Measurements from ENCODE around the gene PARD6B. TPM values are rescaled to one million over a fixed set of nuclear protein-coding genes. Genes with fewer than 3 reads are reported as not detected.
A peak's percentile ranks its signal among the peaks of the same experiment; 100 is the strongest.

The PARD6B gene
- total and polyA plus RNA-seq, 2 of the 4 experiments (the other 2 are of a cell fraction): 0.17 to 0.90 TPM

- Histone ChIP-seq H2BK120ac (ENCODE audit: low read depth, low read length) (peak within 1 kb of the TSS; percentile 57), H3K4me3 (ENCODE audit: insufficient read depth, low read depth, low read length) (peak within 1 kb of the TSS; percentile 72), H2BK5ac (ENCODE audit: low read depth, low read length, poor library complexity, severe bottlenecking) (peak within 1 kb of the TSS; percentile 53), H4K8ac (ENCODE audit: low read depth in 2 of 2, low read length in 2 of 2) (peak within 1 kb of the TSS in 1 of 2 experiments; percentile 77; a peak in 1 of 4 replicates), H4K5ac (ENCODE audit: low read depth, low read length) (peak within 1 kb of the TSS; percentile 50; the same call in 1 of the 2 replicates), H3K4me2 (ENCODE audit: low read depth, low read length) (peak within 1 kb of the TSS; percentile 89), H3K4me1 (ENCODE audit: control insufficient read depth, insufficient read depth, low read length) (peaks cover 11% of the 10 kb centered on the region), H2BK20ac (ENCODE audit: low read depth, low read length) (no peak within 1 kb of the TSS; the same call in 1 of the 2 replicates), H3K36me3 (ENCODE audit: control insufficient read depth, insufficient read depth, low read length) (no peaks in the 10 kb centered on the region), H3K4ac (ENCODE audit: low read depth, low read length) (peak within 1 kb of the TSS; percentile 40), H2AK5ac (ENCODE audit: low read depth, low read length) (peak within 1 kb of the TSS; percentile 15; the same call in 1 of the 2 replicates), H2BK15ac (ENCODE audit: low read depth, low read length) (no peak within 1 kb of the TSS), H4K91ac (ENCODE audit: insufficient read depth, low read depth, low read length) (peak within 1 kb of the TSS; percentile 27; the same call in 1 of the 2 replicates), H2AK9ac (replicated peaks; ENCODE audit: low read depth, low read length, poor library complexity) (peak within 1 kb of the TSS; percentile 89), H2AFZ (replicated peaks; ENCODE audit: low read length, poor library complexity) (peak within 1 kb of the TSS; percentile 96), H3K27me3 (ENCODE audit: control insufficient read depth, insufficient read depth, low read length) (no peaks in the 10 kb centered on the region), H3K9ac (ENCODE audit: low read depth, low read length) (peak within 1 kb of the TSS; percentile 67), H4K20me1 (ENCODE audit: insufficient read depth, low read length) (0 out of 2 replicates have a peak, but pooled peaks cover 6% of the 10 kb centered on the region), H3K9me1 (ENCODE audit: insufficient read depth, low read length) (peaks cover 2% of the 10 kb centered on the region), H3K14ac (replicated peaks; ENCODE audit: low read depth, low read length) (peak within 1 kb of the TSS; percentile 77), H3K27ac (ENCODE audit: insufficient read depth, low read length) (peak within 1 kb of the TSS; percentile 58), H3K79me1 (ENCODE audit: low read depth in 1 of 2, low read length in 2 of 2) (peaks cover 25% of the 10 kb centered on the region in 2 experiments), H3K23ac (ENCODE audit: low read depth, low read length) (peak within 1 kb of the TSS; percentile 61), H3K9me3 (ENCODE audit: control insufficient read depth, insufficient read depth, low read length) (no peaks in the 10 kb centered on the region), H3K18ac (ENCODE audit: low read depth, low read length) (0 out of 2 replicates have a peak within 1 kb of the TSS, but pooled peaks have one; percentile 19), H3K56ac (ENCODE audit: extremely low read depth, insufficient read depth, low read length) (peak within 1 kb of the TSS; percentile 83; the same call in 1 of the 2 replicates)
- DNase-seq (peak; percentile 79), ATAC-seq (ENCODE audit: low read depth) (peak; percentile 86)
- ChIA-PET POLR2A (ENCODE audit: unreplicated experiment) (interaction anchor here (0.5 kb wide), 1 partner anchor 142 kb away, joined by 3 read pairs; no protein-coding TSS in a partner anchor), CTCF (interaction anchor here (0.6 to 2.1 kb wide), 22 partner anchors 11 to 308 kb away, joined by 3 to 16 read pairs (median 4); partner anchors contain the start of gene ADNP)
- no TSS peak for BruUV-seq (replicated peaks)
- in situ Hi-C loops (cut with MboI; ENCODE audit: low sequenced_read_pairs): loop anchor here (10.0 kb wide), 1 partner anchor 530 kb away; no protein-coding TSS in a partner anchor
- dilution Hi-C loops (cut with HindIII; ENCODE audit: low sequenced_read_pairs, unreplicated experiment): no loop called here
- intact Hi-C loops (cut with micrococcal nuclease): loop anchor here (1.0 to 5.0 kb wide), 5 partner anchors 134 to 512 kb away; partner anchors contain the start of genes DPM1 and MOCS3
- 0% methylated on average over 41 of the region's 92 CpGs; no CpG with 5 or more reads in 1 of the 2 experiments for WGBS, 2 experiments (ENCODE audit: extremely low coverage in 2 of 2, insufficient read length in 1 of 2)
- no peak for TF ChIP-seq BHLHE40 (IDR thresholded peaks at IDR 0.05; ENCODE audit: low read depth, low read length)
- TF ChIP-seq RCOR1 (IDR thresholded peaks at IDR 0.05; ENCODE audit: insufficient replicate concordance, low read length): peak; percentile 94
- no peak for TF ChIP-seq RFX5 (IDR thresholded peaks at IDR 0.05; ENCODE audit: low read depth, low read length)
- no peak for TF ChIP-seq FOS (IDR thresholded peaks at IDR 0.05; ENCODE audit: low read depth, low read length)
- TF ChIP-seq USF2 (IDR thresholded peaks at IDR 0.05; ENCODE audit: low read depth, low read length): peak; percentile 22; the same call in 1 of the 2 replicates
- peak; percentile 93 for TF ChIP-seq MXI1 (IDR thresholded peaks at IDR 0.05; ENCODE audit: borderline replicate concordance, low read depth, low read length)
- 0 out of 2 replicates have a peak, but pooled peaks have one; percentile 43 for TF ChIP-seq CHD1 (IDR thresholded peaks at IDR 0.05; ENCODE audit: low read depth, low read length)
- no peak for TF ChIP-seq ELK1 (IDR thresholded peaks at IDR 0.05; ENCODE audit: borderline replicate concordance, low read depth, low read length)
- no peak for TF ChIP-seq MAFK (IDR thresholded peaks at IDR 0.05; ENCODE audit: low read depth, low read length)
- TF ChIP-seq RAD21 (IDR thresholded peaks at IDR 0.05; ENCODE audit: low read length): peak; percentile 92
- TF ChIP-seq CEBPB (IDR thresholded peaks at IDR 0.05; ENCODE audit: low read depth, low read length): no peak
- TF ChIP-seq MAZ (IDR thresholded peaks at IDR 0.05; ENCODE audit: borderline replicate concordance, low read depth, low read length): peak; percentile 93; the same call in 1 of the 2 replicates
- TF ChIP-seq POLR2A (IDR thresholded peaks at IDR 0.05; ENCODE audit: low read depth, low read length): peak; percentile 54; the same call in 1 of the 2 replicates
- peak; percentile 82 for TF ChIP-seq SMC3 (IDR thresholded peaks at IDR 0.05; ENCODE audit: low read depth, low read length)
Measured at GRCh38 chr20:50794846-50795634, 63.7 kb downstream of the PARD6B start, which contains the start of gene BCAS4. Gene BCAS4, plus strand, starts transcription at chr20:50795061. Its CDS starts 23 bp downstream, at chr20:50795084.
